NCI-H460 (cell line): ENCODE measurements around the gene MEGF11. TPM values are rescaled to one million over a fixed set of nuclear protein-coding genes. Genes with fewer than 3 reads are reported as not detected.

Experiments
- DNase-seq: peaks from one replicate; pipeline ENCODE4 v3.0.0-alpha.2; 2016; ENCODE audit warnings: low read depth; ENCODE audit errors: extremely low read depth
- small RNA-seq, 2 experiments: library from RNA; depleted of rRNA; stranded (forward); fragments of <200 nt; gene quantifications; one replicate each; pipeline ENCODE3, GENCODE V24; 2014
- total RNA-seq: library from RNA; depleted of rRNA; stranded (reverse); fragments of >200 nt; shearing (Covaris generic); gene quantifications from 2 replicates; pipeline ENCODE4 v1.2.3, GENCODE V29; 2014; rRNA removed

Gene MEGF11
- total RNA-seq, 1 experiment from 2014 or later: 0.40 TPM

DNA sequence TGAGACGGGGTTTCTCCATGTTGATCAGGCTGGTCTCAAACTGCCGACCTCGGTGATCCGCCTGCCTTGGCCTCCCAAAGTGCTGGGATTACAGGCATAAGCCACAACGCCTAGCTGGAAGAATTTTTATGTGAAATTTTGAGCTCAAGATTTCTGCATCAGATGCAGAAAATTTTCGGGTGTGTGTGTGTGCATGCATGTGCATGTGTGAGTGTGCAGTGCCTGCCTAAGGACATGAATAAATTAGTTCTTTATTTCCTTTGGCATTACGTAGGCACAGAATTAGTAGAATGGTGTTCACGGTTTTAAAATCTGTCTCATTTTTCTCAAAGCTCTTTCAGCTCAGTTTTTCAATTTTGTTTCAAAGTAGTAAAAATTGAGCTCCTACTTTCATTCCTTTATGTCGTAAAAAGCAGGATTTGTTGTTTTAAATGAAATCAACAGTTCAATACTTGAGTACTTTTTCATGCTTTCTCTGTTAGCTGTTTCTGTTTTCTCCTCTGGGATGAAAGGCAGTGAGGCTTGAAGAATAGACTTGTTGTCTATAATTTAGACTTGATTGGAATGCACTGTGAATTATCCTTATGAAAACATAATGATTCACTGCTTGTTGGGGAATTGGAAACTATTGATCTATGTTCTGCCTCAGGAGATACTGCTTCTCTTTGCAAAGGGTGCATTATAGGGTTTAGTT lies 407.6 kb downstream of the MEGF11 start:
- DNase-seq: no peak

Small RNA genes lying within 50 kb of the gene (small RNA-seq; reads per million reads assigned to genes)
- 0 reads per million in 2 experiments for gene MIR4311

Other genes starting within 250 kb of the MEGF11 start
- gene DIS3L, start 39.8 kb upstream of the MEGF11 start, total RNA-seq: 22.9 and 33.3 TPM in 2 replicates
- gene TIPIN, start 102.9 kb upstream of the MEGF11 start, total RNA-seq: 22.8 and 27.0 TPM in 2 replicates
- 39.2 and 48.4 TPM in 2 replicates for gene MAP2K1, start 133.2 kb upstream of the MEGF11 start, total RNA-seq
- 57.1 and 59.1 TPM in 2 replicates for gene SNAPC5, start 244.0 kb upstream of the MEGF11 start, total RNA-seq